ENCODE measurements around the gene PFKP.

PFKP gene

DNA sequence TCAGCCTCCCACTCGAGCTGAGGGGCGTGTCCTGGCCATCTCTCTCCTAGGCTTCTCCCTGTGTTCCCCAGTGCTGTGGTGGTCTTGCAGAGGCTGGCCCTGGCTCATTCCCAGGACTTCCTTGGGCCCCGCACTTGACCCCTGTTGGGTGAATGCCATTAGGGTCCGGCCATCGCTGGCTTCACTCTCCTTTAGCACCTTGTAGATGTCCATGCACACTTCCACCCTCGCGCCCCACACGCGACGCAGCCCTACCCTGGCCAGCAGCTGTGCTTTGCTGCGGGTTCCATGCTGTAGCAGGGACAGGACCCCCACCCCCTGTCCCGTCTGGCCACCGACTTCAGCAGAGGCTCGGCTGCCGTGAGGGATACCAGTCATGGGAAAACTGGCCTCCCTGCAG lies 58.9 kb downstream of the PFKP start:
- peaks cover 1% of the 10 kb centered on the region; the same call in 1 of the 2 replicates for H3K79me2 ChIP-seq (ENCODE audit: insufficient read depth, low read length)
- no peaks in the 10 kb centered on the region for H3K27me3 ChIP-seq (ENCODE audit: insufficient read depth, low read length, poor library complexity)
- H3K27ac ChIP-seq (ENCODE audit: low read length), result no peak overlapping the region
- DNase-seq, result no peak
- H3K9me3 ChIP-seq (ENCODE audit: insufficient read depth, low read length, severe bottlenecking), result no peaks in the 10 kb centered on the region
- H3K4me3 ChIP-seq (ENCODE audit: low read depth in 1 of 2, low read length in 2 of 2), result no peak overlapping the region
- no peak for ATAC-seq (ENCODE audit: insufficient read depth, low read depth)
- TF ChIP-seq CTCF (IDR thresholded peaks at IDR 0.05; ENCODE audit: borderline replicate concordance, extremely low read depth, low read length, poor library complexity, severe bottlenecking) (no peak), EZH2 (IDR thresholded peaks at IDR 0.05; ENCODE audit: borderline replicate concordance, low read depth, low read length, severe bottlenecking) (no peak)
- H3K9ac ChIP-seq (ENCODE audit: low read depth, low read length), result no peak overlapping the region
- peaks cover 97% of the 10 kb centered on the region for H3K36me3 ChIP-seq (ENCODE audit: insufficient read depth, low read length)
- no peak overlapping the region for H2AFZ ChIP-seq (ENCODE audit: low read depth, low read length)
- no peak overlapping the region for H3K4me2 ChIP-seq (ENCODE audit: insufficient read depth, low read length)
- no peaks in the 10 kb centered on the region for H3K4me1 ChIP-seq (ENCODE audit: insufficient read depth, low read length)
- H4K20me1 ChIP-seq (ENCODE audit: insufficient read depth, low read length), result peaks cover 50% of the 10 kb centered on the region

GRCh38 chr10:3126741-3127346 lies 59.5 kb downstream of the PFKP start:
- H3K27ac ChIP-seq (ENCODE audit: low read length), result no peak overlapping the region

DNA sequence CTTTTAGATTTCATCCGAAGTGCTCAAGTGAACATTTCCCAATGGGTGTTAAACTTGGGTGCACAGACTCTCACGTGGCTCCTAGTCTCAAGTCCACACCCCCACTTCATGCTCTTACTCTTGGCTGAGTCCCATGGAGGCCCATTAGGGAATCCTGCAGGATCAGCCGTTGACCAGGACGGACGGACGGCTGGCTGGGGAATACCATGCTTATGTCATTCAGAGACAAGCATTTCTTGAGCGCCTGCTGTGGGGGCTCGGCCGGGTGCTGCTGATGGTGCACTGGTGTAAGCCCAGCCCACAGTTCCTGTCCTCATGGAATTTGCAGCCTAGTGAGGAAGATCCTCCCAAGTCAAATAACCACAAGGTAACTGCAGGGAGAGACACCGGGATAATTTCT lies 60.6 kb downstream of the PFKP start:
- Histone ChIP-seq H3K4me3 (ENCODE audit: low read depth in 1 of 2, low read length in 2 of 2) (no peak overlapping the region), H3K9ac (ENCODE audit: low read depth, low read length) (no peak overlapping the region), H3K9me3 (ENCODE audit: insufficient read depth, low read length, severe bottlenecking) (no peaks in the 10 kb centered on the region), H3K27ac (ENCODE audit: low read length) (no peak overlapping the region), H3K36me3 (ENCODE audit: insufficient read depth, low read length) (peaks cover 97% of the 10 kb centered on the region), H3K4me2 (ENCODE audit: insufficient read depth, low read length) (no peak overlapping the region), H3K27me3 (ENCODE audit: insufficient read depth, low read length, poor library complexity) (no peaks in the 10 kb centered on the region), H4K20me1 (ENCODE audit: insufficient read depth, low read length) (peaks cover 44% of the 10 kb centered on the region), H2AFZ (ENCODE audit: low read depth, low read length) (no peak overlapping the region), H3K79me2 (ENCODE audit: insufficient read depth, low read length) (peaks cover 1% of the 10 kb centered on the region; the same call in 1 of the 2 replicates), H3K4me1 (ENCODE audit: insufficient read depth, low read length) (no peaks in the 10 kb centered on the region)
- DNase-seq (no peak), ATAC-seq (ENCODE audit: insufficient read depth, low read depth) (no peak)
- no peak for TF ChIP-seq CTCF (IDR thresholded peaks at IDR 0.05; ENCODE audit: borderline replicate concordance, extremely low read depth, low read length, poor library complexity, severe bottlenecking)
- TF ChIP-seq EZH2 (IDR thresholded peaks at IDR 0.05; ENCODE audit: borderline replicate concordance, low read depth, low read length, severe bottlenecking), result no peak

More at GRCh38 chr10:3126741-3127346, 59.5 kb downstream of the PFKP start:
- Histone ChIP-seq H2AFZ (ENCODE audit: low read depth, low read length) (no peak overlapping the region), H3K27me3 (ENCODE audit: insufficient read depth, low read length, poor library complexity) (no peaks in the 10 kb centered on the region), H3K9me3 (ENCODE audit: insufficient read depth, low read length, severe bottlenecking) (no peaks in the 10 kb centered on the region), H3K4me2 (ENCODE audit: insufficient read depth, low read length) (no peak overlapping the region), H4K20me1 (ENCODE audit: insufficient read depth, low read length) (peaks cover 51% of the 10 kb centered on the region), H3K36me3 (ENCODE audit: insufficient read depth, low read length) (peaks cover 97% of the 10 kb centered on the region), H3K79me2 (ENCODE audit: insufficient read depth, low read length) (peaks cover 1% of the 10 kb centered on the region; the same call in 1 of the 2 replicates), H3K9ac (ENCODE audit: low read depth, low read length) (no peak overlapping the region), H3K4me1 (ENCODE audit: insufficient read depth, low read length) (no peaks in the 10 kb centered on the region), H3K4me3 (ENCODE audit: low read depth in 1 of 2, low read length in 2 of 2) (no peak overlapping the region)
- no peak for TF ChIP-seq EZH2 (IDR thresholded peaks at IDR 0.05; ENCODE audit: borderline replicate concordance, low read depth, low read length, severe bottlenecking)
- TF ChIP-seq CTCF (IDR thresholded peaks at IDR 0.05; ENCODE audit: borderline replicate concordance, extremely low read depth, low read length, poor library complexity, severe bottlenecking), result no peak
- ATAC-seq (ENCODE audit: insufficient read depth, low read depth) (no peak), DNase-seq (no peak)
